ENCODE measurements around the gene SYCN.
"Not testable (repeated sequence)": the region's sequence is repeated elsewhere in the genome, so short reads cannot be mapped to it uniquely, and the experiment has no call there.

DNA sequence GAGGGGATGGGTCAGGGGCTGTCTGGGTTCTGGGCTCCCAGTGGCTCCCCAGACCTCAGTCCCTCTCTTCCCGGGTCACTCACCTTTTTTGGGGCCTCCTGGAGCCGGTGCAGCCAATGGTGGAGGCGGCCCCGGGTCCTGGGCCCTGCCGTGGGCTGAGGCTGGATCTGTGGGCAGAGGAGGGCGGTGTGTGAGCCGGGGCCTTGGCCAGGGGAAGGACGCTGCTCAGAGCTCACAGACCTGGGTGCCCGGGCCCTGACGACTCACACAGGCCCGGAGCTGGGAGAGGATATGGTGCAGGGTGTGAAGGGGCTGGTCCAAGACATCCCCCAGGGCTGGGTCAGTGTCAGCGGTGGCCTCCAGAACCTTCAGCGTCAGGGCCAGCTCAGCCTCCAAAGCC, 39.7 kb upstream of the SYCN start:
- not testable (repeated sequence) for TF ChIP-seq EZH2 (IDR thresholded peaks at IDR 0.05; ENCODE audit: insufficient read depth, poor library complexity, severe bottlenecking); EZH2phosphoT487 (IDR thresholded peaks at IDR 0.05; ENCODE audit: insufficient read depth, low read depth)
